C4-2B (cell line): ENCODE measurements around the gene PLXNA3.

Experiments used
- ZFX ChIP-seq: fragments of 450-650 bp; IDR thresholded peaks from 2 replicates; pipeline ENCODE4 v1.6.1; 2017
- TF ChIP-seq, protein P1 (sequence below): fragments of 450-650 bp; conservative IDR thresholded peaks from 2 replicates; pipeline ENCODE4 v1.5.1; 2017; ENCODE audit warnings: mild to moderate bottlenecking

DNA sequence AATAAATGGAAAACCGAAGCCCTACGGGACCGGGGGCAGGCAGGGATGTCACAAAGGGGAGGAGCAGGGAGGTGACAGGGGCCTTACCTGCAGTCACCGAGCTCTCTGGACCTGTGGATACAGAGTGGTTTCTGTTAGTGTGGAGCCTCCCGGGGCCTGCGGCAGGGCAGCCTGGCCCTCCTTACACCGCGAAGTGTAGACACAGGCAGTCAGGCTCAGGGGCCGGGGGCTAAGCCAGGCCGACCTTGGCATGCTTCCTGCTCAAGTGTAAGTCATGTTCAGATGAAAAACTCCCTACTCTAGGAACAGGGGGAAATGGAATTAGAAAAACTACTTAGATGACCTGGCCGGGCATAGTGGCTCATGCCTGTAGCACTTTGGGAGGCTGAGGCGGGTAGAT lies 53.7 kb downstream of the PLXNA3 start:
- TF ChIP-seq, protein P1, sequence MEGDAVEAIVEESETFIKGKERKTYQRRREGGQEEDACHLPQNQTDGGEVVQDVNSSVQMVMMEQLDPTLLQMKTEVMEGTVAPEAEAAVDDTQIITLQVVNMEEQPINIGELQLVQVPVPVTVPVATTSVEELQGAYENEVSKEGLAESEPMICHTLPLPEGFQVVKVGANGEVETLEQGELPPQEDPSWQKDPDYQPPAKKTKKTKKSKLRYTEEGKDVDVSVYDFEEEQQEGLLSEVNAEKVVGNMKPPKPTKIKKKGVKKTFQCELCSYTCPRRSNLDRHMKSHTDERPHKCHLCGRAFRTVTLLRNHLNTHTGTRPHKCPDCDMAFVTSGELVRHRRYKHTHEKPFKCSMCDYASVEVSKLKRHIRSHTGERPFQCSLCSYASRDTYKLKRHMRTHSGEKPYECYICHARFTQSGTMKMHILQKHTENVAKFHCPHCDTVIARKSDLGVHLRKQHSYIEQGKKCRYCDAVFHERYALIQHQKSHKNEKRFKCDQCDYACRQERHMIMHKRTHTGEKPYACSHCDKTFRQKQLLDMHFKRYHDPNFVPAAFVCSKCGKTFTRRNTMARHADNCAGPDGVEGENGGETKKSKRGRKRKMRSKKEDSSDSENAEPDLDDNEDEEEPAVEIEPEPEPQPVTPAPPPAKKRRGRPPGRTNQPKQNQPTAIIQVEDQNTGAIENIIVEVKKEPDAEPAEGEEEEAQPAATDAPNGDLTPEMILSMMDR: no peak
- TF ChIP-seq ZFX: no peak
